Sigmoid colon (tissue), 7 donors: ENCODE results near the gene DDN. TPM values are rescaled to one million over a fixed set of nuclear protein-coding genes. Genes with fewer than 3 reads are reported as not detected.

ENCODE experiments used
- DNase-seq: peaks from one replicate; pipeline ENCODE4 v3.0.0-alpha.2; 2019
- H3K27ac ChIP-seq, 4 donors: fragments of 200-600 bp; sonication (generic); one replicate each; pipeline ENCODE4 v1.5.1; 2016 to 2019; ENCODE audit warnings: mild to moderate bottlenecking in 1 of 4
- H3K27me3 ChIP-seq, 3 donors: fragments of 200-600 bp; sonication (generic); one replicate each; pipeline ENCODE4 v1.5.1; 2019; ENCODE audit warnings: mild to moderate bottlenecking in 1 of 3
- H3K36me3 ChIP-seq, 4 donors: fragments of 200-600 bp; sonication (generic); one replicate each; pipeline ENCODE4 v1.5.1; 2016 to 2019
- H3K4me1 ChIP-seq, 4 donors: fragments of 200-600 bp; sonication (generic); one replicate each; pipeline ENCODE4 v1.5.1; 2017 to 2019
- H3K4me3 ChIP-seq, 4 donors: fragments of 200-600 bp; sonication (generic); one replicate each; pipeline ENCODE4 v1.5.1; 2017 to 2019; ENCODE audit warnings: mild to moderate bottlenecking in 2 of 4, moderate library complexity in 1 of 4
- H3K9me3 ChIP-seq, 4 donors: fragments of 200-600 bp in 3 of 4; sonication (generic) in 3 of 4; one replicate each; pipeline versions ENCODE4 v1.5.1 to v1.6.1; 2013 to 2019
- EP300 ChIP-seq, 4 donors: sonication (generic); formaldehyde crosslinking; IDR thresholded peaks; one replicate each; pipeline ENCODE4 v1.6.1; 2017; ENCODE audit warnings: antibody characterized with exemption in 4 of 4
- POLR2A ChIP-seq, 2 donors: fragments of 450-650 bp; IDR thresholded peaks; one replicate each; pipeline ENCODE4 v1.6.1; 2016; ENCODE audit warnings: antibody characterized with exemption in 2 of 2, mild to moderate bottlenecking in 2 of 2, moderate library complexity in 2 of 2
- POLR2AphosphoS5 ChIP-seq, 4 donors: sonication (generic); formaldehyde crosslinking; IDR thresholded peaks; one replicate each; pipeline ENCODE4 v1.6.1; 2017; ENCODE audit warnings: antibody characterized with exemption in 4 of 4
- WGBS, 2 donors: extraction: QIAGEN DNeasy Blood & Tissue Kit; methylation state at CpG; one replicate each; pipeline ENCODE4 v1.1.7; 2013; 5-methylcytosine and 5-hydroxymethylcytosine counted together
- intact Hi-C: fragments of 100-400 bp; cut with DNase I; formaldehyde crosslinking; loops from one replicate; pipeline ENCODE4 v1.15.1; 2023
- polyA plus RNA-seq, 3 donors: library from polyadenylated mRNA; stranded (reverse); fragments of 200-250 nt; gene quantifications; one replicate each; pipeline ENCODE4 v1.2.3, GENCODE V29; 2013
- total RNA-seq, 4 donors: library from RNA; depleted of rRNA; stranded (reverse); fragments of >200 nt; gene quantifications; one replicate each; pipeline ENCODE4 v1.1.0, GENCODE V29; 2016
- TF ChIP-seq, protein P1 (sequence below), 4 experiments: fragments of 450-650 bp in 3 of 4; fragments of 200-600 bp in 1 of 4; IDR thresholded peaks; one replicate each; pipeline ENCODE4 v1.5.1; 2016 to 2019; ENCODE audit warnings: antibody characterized with exemption in 4 of 4, mild to moderate bottlenecking in 3 of 4, moderate library complexity in 2 of 4
- donor health status: healthy with polysubstance abuse.
- donor health status: Bipolar disorder and iron deficiency.
- donor health status: healthy.

Gene DDN
- total and polyA plus RNA-seq, 7 donors: 0.14 to 0.69 (median 0.60) TPM; not detected in 4

DNA sequence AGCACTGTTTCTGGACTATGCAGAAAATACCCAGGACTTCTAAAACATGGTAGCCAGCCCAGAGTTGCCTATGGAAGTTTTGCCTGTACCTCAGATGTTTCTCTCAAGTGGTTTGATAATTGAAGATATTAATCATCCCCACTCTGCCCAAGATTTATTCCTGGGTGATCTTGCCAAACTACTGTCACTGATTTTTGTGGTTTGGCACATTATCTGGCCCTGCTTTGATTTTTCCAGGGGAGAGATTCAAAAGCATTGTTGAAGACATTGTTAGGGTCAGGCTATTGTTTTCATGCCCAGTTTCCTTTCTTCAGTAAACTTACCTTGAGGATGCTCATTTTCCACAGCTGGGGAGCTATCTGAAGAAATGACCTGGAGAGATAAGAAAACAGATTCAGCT is 13.6 kb upstream of the DDN start:
- intact Hi-C loops: loop anchor here (10.0 kb wide), 1 partner anchor 298 kb away; the partner anchor contains the start of gene CCNT1
- peaks cover 0 to 11% (median 7%) of the 10 kb centered on the region in 4 donors for H3K4me1 ChIP-seq
- DNase-seq: no peak

DNA sequence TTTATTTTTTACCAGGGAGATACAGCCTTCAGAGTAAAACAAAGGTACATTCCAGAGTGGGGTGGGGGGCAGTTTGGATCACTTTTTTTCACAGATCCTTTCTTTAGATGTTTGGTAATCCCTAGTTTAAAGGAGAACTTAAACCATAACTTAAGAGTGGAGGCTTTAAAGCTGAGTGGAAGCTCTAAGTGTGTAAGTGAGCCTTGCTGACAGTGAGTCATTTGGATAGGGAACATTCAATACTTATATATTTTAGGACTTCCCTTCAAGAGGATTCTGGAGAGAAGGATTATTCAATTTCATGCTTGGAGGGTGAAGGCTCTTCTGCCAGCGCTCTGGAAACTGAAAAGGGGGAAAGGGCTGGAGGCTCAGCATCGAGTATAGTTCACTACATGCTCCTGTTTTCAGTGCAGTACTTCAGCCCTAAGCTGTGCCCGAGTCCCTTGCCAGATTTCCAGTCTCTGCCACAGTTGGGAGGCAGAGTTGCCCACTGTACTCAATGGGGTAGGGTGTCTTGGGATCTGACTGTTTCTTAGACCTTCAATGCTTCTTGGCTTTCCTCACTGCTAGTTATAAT is 11.0 kb upstream of the DDN start:
- intact Hi-C loops: loop anchor here (10.0 kb wide), 1 partner anchor 295 kb away; the partner anchor contains the start of gene CCNT1
- DNase-seq: no peak
- H3K27me3 ChIP-seq: peaks cover 0 to 38% (median 5%) of the 10 kb centered on the region in 3 donors
- H3K9me3 ChIP-seq: no peaks in the 10 kb centered on the region
- no peak overlapping the region for H3K4me3 ChIP-seq
- H3K4me1 ChIP-seq: no peaks in the 10 kb centered on the region
- H3K27ac ChIP-seq: no peak overlapping the region
- TF ChIP-seq POLR2A (IDR thresholded peaks at IDR 0.05) (no peak), POLR2AphosphoS5 (IDR thresholded peaks at IDR 0.05) (no peak), EP300 (IDR thresholded peaks at IDR 0.05) (no peak)
- TF ChIP-seq, protein P1, sequence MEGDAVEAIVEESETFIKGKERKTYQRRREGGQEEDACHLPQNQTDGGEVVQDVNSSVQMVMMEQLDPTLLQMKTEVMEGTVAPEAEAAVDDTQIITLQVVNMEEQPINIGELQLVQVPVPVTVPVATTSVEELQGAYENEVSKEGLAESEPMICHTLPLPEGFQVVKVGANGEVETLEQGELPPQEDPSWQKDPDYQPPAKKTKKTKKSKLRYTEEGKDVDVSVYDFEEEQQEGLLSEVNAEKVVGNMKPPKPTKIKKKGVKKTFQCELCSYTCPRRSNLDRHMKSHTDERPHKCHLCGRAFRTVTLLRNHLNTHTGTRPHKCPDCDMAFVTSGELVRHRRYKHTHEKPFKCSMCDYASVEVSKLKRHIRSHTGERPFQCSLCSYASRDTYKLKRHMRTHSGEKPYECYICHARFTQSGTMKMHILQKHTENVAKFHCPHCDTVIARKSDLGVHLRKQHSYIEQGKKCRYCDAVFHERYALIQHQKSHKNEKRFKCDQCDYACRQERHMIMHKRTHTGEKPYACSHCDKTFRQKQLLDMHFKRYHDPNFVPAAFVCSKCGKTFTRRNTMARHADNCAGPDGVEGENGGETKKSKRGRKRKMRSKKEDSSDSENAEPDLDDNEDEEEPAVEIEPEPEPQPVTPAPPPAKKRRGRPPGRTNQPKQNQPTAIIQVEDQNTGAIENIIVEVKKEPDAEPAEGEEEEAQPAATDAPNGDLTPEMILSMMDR (IDR thresholded peaks at IDR 0.05): no peak
- peaks cover 0 to 65% (median 31%) of the 10 kb centered on the region in 4 donors for H3K36me3 ChIP-seq
- 92 to 96% methylated on average over 3 of the region's 3 CpGs for WGBS, 2 donors

More for the DNA sequence above, 13.6 kb upstream of the DDN start:
- Histone ChIP-seq H3K27ac (no peak overlapping the region), H3K9me3 (no peaks in the 10 kb centered on the region), H3K4me3 (no peak overlapping the region), H3K36me3 (peaks cover 0 to 54% (median 24%) of the 10 kb centered on the region in 4 donors), H3K27me3 (peaks cover 0 to 21% (median 0%) of the 10 kb centered on the region in 3 donors)
- TF ChIP-seq POLR2A (IDR thresholded peaks at IDR 0.05) (no peak), EP300 (IDR thresholded peaks at IDR 0.05) (no peak), POLR2AphosphoS5 (IDR thresholded peaks at IDR 0.05) (no peak)
- TF ChIP-seq, protein P1 (IDR thresholded peaks at IDR 0.05): no peak

DNA sequence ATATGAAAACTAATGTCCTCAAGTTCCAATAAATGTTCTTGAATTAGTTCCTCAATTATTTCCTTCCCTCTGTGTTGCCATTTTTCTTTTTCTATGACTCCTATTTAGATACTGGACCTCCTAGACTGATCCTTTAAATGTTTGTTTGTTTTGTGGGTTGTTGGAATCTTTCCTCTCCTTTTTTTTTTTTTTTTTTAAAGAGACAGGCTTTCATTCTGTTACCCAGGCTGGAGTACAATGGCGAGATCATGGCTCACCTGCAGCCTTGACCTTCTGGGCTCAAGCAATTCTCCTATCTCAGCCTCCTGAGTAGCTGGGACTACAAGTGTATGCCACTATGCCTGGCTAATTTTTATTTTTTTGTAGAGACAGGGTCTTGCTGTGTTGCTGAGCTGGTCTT is 9.8 kb upstream of the DDN start:
- Histone ChIP-seq H3K4me3 (no peak overlapping the region), H3K27me3 (peaks cover 0 to 51% (median 10%) of the 10 kb centered on the region in 3 donors), H3K36me3 (peaks cover 4 to 77% (median 43%) of the 10 kb centered on the region in 4 donors), H3K27ac (no peak overlapping the region), H3K9me3 (no peaks in the 10 kb centered on the region), H3K4me1 (no peaks in the 10 kb centered on the region)
- WGBS, 2 donors: 72 to 94% methylated on average over 1 of the region's 1 CpG
- intact Hi-C loops: no loop called here
- TF ChIP-seq, protein P1 (IDR thresholded peaks at IDR 0.05): no peak
- TF ChIP-seq POLR2A (IDR thresholded peaks at IDR 0.05) (no peak), POLR2AphosphoS5 (IDR thresholded peaks at IDR 0.05) (no peak), EP300 (IDR thresholded peaks at IDR 0.05) (no peak)
- DNase-seq: no peak

DNA sequence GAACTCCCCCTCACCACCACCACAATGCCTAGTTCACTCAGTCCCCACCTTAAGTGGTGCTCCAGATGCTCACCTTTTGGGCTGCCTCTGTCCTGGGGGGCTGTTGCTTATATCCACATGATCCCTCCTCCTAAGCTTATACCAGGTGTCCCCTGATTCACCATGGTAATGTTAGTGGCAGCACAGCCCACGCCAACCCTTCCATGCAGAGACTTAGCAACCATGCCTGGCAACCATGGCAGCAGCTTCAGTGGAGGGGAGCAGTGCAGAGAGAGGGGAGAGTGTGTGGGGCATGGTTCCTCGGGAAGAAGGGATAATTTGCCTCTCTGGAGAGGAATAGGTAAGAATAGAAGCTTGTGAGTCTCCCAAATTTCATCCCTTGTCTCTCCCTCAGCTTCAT is 1.2 kb upstream of the DDN start:
- H3K4me3 ChIP-seq: no peak overlapping the region
- H3K27me3 ChIP-seq: peaks cover 31 to 97% (median 71%) of the 10 kb centered on the region in 3 donors
- H3K27ac ChIP-seq: no peak overlapping the region
- H3K9me3 ChIP-seq: no peaks in the 10 kb centered on the region
- peaks cover 0 to 42% (median 39%) of the 10 kb centered on the region in 4 donors for H3K4me1 ChIP-seq
- 91% methylated on average over 2 of the region's 2 CpGs for WGBS, 2 donors
- intact Hi-C loops: no loop called here
- peaks cover 18 to 47% (median 40%) of the 10 kb centered on the region in 4 donors for H3K36me3 ChIP-seq
- no peak for DNase-seq
- TF ChIP-seq, protein P1 (IDR thresholded peaks at IDR 0.05): no peak
- no peak for TF ChIP-seq POLR2AphosphoS5 (IDR thresholded peaks at IDR 0.05)
- TF ChIP-seq POLR2A (IDR thresholded peaks at IDR 0.05): no peak
- TF ChIP-seq EP300 (IDR thresholded peaks at IDR 0.05): no peak
